Measurements from ENCODE around the gene TLE4. TPM values are rescaled to one million over a fixed set of nuclear protein-coding genes. Genes with fewer than 3 reads are reported as not detected.

TLE4 gene
- total and polyA plus RNA-seq, 2 of the 4 experiments (the other 2 are of a cell fraction) = 68.0 to 78.1 TPM

DNA sequence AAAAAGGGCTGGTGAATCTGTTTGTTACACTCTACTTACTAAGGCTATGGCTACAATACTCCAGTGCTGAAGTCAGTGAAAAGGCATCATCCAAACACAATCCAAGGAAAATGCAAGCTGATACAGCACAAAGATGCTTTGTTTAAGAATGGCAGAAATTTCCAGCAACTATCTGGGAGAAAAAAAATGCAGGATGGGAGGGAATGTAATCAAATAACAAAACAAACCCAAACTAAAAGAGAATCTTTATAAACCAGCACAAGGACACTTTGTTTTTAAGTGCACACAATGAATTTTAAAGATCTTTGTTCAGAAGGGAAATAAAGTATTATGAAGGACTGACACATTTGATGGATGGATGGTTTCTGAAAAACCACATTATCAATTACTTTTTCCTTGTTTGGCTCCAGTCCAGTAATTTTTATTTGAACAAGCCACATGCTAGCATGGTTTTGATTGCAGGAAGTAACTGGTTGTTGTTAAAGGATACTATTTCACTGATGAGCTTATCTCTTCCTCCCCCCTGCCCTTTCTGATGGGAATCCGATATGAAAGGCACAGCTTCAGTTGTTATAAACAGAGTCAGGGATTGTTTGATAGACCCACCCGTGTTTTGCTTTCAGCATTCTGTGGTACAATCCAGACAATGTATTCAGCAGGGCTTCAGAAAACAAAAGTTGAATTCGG is 12.1 kb upstream of the TLE4 start:
- no CpG with 5 or more reads among the region's 3 CpGs for WGBS, 2 experiments (ENCODE audit: extremely low coverage in 2 of 2, insufficient read length in 1 of 2)
- Histone ChIP-seq H4K8ac (ENCODE audit: low read depth in 2 of 2, low read length in 2 of 2) (no peak overlapping the region), H3K79me1 (ENCODE audit: low read depth in 1 of 2, low read length in 2 of 2) (no peaks in the 10 kb centered on the region), H4K5ac (ENCODE audit: low read depth, low read length) (no peak overlapping the region), H4K20me1 (ENCODE audit: insufficient read depth, low read length) (no peaks in the 10 kb centered on the region), H2AK9ac (replicated peaks; ENCODE audit: low read depth, low read length, poor library complexity) (no peak overlapping the region), H3K36me3 (ENCODE audit: control insufficient read depth, insufficient read depth, low read length) (no peaks in the 10 kb centered on the region), H3K18ac (ENCODE audit: low read depth, low read length) (no peak overlapping the region), H3K4ac (ENCODE audit: low read depth, low read length) (no peak overlapping the region), H3K9ac (ENCODE audit: low read depth, low read length) (no peak overlapping the region), H2BK15ac (ENCODE audit: low read depth, low read length) (no peak overlapping the region), H3K14ac (replicated peaks; ENCODE audit: low read depth, low read length) (no peak overlapping the region), H3K4me2 (ENCODE audit: low read depth, low read length) (no peak overlapping the region; the same call in 1 of the 2 replicates), H3K56ac (ENCODE audit: extremely low read depth, insufficient read depth, low read length) (no peak overlapping the region), H2BK20ac (ENCODE audit: low read depth, low read length) (0 out of 2 replicates have a peak overlapping the region, but pooled peaks have one; percentile 2), H3K23ac (ENCODE audit: low read depth, low read length) (no peak overlapping the region), H2AK5ac (ENCODE audit: low read depth, low read length) (no peak overlapping the region), H2AFZ (replicated peaks; ENCODE audit: low read length, poor library complexity) (no peak overlapping the region), H2BK5ac (ENCODE audit: low read depth, low read length, poor library complexity, severe bottlenecking) (no peak overlapping the region), H3K9me1 (ENCODE audit: insufficient read depth, low read length) (peaks cover 3% of the 10 kb centered on the region; the same call in 1 of the 2 replicates), H3K4me3 (ENCODE audit: insufficient read depth, low read depth, low read length) (no peak overlapping the region), H3K9me3 (ENCODE audit: control insufficient read depth, insufficient read depth, low read length) (no peaks in the 10 kb centered on the region), H3K27ac (ENCODE audit: insufficient read depth, low read length) (no peak overlapping the region), H3K4me1 (ENCODE audit: control insufficient read depth, insufficient read depth, low read length) (no peaks in the 10 kb centered on the region; the same call in 1 of the 2 replicates), H3K27me3 (ENCODE audit: control insufficient read depth, insufficient read depth, low read length) (no peaks in the 10 kb centered on the region), H2BK120ac (ENCODE audit: low read depth, low read length) (no peak overlapping the region), H4K91ac (ENCODE audit: insufficient read depth, low read depth, low read length) (no peak overlapping the region)
- POLR2A ChIA-PET (ENCODE audit: unreplicated experiment) = no interaction called here
- ATAC-seq (ENCODE audit: low read depth) (peak; percentile 85), DNase-seq (peak; percentile 57)
- CTCF ChIA-PET = interaction anchor here (1.4 kb wide), 1 partner anchor 16 kb away, joined by 3 read pairs; no protein-coding TSS in a partner anchor
- dilution Hi-C loops (cut with HindIII; ENCODE audit: low sequenced_read_pairs, unreplicated experiment) = no loop called here
- no TSS peak for BruUV-seq (replicated peaks)
- in situ Hi-C loops (cut with MboI; ENCODE audit: low sequenced_read_pairs) = loop anchor here (10.0 to 25.0 kb wide), 3 partner anchors 422 to 1115 kb away; no protein-coding TSS in a partner anchor
- intact Hi-C loops (cut with micrococcal nuclease) = no loop called here
- TF ChIP-seq RAD21 (IDR thresholded peaks at IDR 0.05; ENCODE audit: low read length) (no peak), RFX5 (IDR thresholded peaks at IDR 0.05; ENCODE audit: low read depth, low read length) (no peak), SMC3 (IDR thresholded peaks at IDR 0.05; ENCODE audit: low read depth, low read length) (no peak), NFE2L2 (IDR thresholded peaks at IDR 0.05; ENCODE audit: low read depth, low read length) (no peak), RCOR1 (IDR thresholded peaks at IDR 0.05; ENCODE audit: insufficient replicate concordance, low read length) (no peak), CHD1 (IDR thresholded peaks at IDR 0.05; ENCODE audit: low read depth, low read length) (no peak), FOS (IDR thresholded peaks at IDR 0.05; ENCODE audit: low read depth, low read length) (no peak), MAZ (IDR thresholded peaks at IDR 0.05; ENCODE audit: borderline replicate concordance, low read depth, low read length) (no peak), CEBPB (IDR thresholded peaks at IDR 0.05; ENCODE audit: low read depth, low read length) (no peak), BHLHE40 (IDR thresholded peaks at IDR 0.05; ENCODE audit: low read depth, low read length) (no peak), POLR2A (IDR thresholded peaks at IDR 0.05; ENCODE audit: low read depth, low read length) (no peak), MXI1 (IDR thresholded peaks at IDR 0.05; ENCODE audit: borderline replicate concordance, low read depth, low read length) (no peak), USF2 (IDR thresholded peaks at IDR 0.05; ENCODE audit: low read depth, low read length) (no peak)
- TF ChIP-seq, protein P1, sequence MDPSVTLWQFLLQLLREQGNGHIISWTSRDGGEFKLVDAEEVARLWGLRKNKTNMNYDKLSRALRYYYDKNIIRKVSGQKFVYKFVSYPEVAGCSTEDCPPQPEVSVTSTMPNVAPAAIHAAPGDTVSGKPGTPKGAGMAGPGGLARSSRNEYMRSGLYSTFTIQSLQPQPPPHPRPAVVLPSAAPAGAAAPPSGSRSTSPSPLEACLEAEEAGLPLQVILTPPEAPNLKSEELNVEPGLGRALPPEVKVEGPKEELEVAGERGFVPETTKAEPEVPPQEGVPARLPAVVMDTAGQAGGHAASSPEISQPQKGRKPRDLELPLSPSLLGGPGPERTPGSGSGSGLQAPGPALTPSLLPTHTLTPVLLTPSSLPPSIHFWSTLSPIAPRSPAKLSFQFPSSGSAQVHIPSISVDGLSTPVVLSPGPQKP (IDR thresholded peaks at IDR 0.05; ENCODE audit: borderline replicate concordance, low read depth, low read length) = no peak
- TF ChIP-seq, protein P2, sequence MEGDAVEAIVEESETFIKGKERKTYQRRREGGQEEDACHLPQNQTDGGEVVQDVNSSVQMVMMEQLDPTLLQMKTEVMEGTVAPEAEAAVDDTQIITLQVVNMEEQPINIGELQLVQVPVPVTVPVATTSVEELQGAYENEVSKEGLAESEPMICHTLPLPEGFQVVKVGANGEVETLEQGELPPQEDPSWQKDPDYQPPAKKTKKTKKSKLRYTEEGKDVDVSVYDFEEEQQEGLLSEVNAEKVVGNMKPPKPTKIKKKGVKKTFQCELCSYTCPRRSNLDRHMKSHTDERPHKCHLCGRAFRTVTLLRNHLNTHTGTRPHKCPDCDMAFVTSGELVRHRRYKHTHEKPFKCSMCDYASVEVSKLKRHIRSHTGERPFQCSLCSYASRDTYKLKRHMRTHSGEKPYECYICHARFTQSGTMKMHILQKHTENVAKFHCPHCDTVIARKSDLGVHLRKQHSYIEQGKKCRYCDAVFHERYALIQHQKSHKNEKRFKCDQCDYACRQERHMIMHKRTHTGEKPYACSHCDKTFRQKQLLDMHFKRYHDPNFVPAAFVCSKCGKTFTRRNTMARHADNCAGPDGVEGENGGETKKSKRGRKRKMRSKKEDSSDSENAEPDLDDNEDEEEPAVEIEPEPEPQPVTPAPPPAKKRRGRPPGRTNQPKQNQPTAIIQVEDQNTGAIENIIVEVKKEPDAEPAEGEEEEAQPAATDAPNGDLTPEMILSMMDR (conservative IDR thresholded peaks at IDR 0.05; ENCODE audit: low read depth, low read length) = no peak

All from IMR-90 (cell line).